Kidney capillary endothelial cell (primary cell): Measurements from ENCODE around the gene NSD2.
A peak's percentile ranks its signal among the peaks of the same experiment; 100 is the strongest.

Source experiments
- DNase-seq: peaks from one replicate; pipeline ENCODE4 v3.0.0-alpha.2; 2018; ENCODE audit warnings: low spot score

The NSD2 gene

GRCh38 chr4:1864076-1865008 lies 6.9 kb upstream of the NSD2 start:
- no peak for DNase-seq

GRCh38 chr4:1866189-1866661 lies 5.0 kb upstream of the NSD2 start:
- DNase-seq = no peak

GRCh38 chr4:1868293-1868692 lies 2.9 kb upstream of the NSD2 start:
- no peak for DNase-seq

- no peak for DNase-seq
Observed at GRCh38 chr4:1868912-1869311, 2.3 kb upstream of the NSD2 start.

GRCh38 chr4:1869530-1870327 lies 1.5 kb upstream of the NSD2 start:
- DNase-seq = no peak

- peak; percentile 56 for DNase-seq
Observed at GRCh38 chr4:1870328-1870577, 940 bp upstream of the NSD2 start.

GRCh38 chr4:1871471-1872021 lies 353 bp downstream of the NSD2 start:
- DNase-seq = peak; percentile 4

- DNase-seq = peak; percentile 36
Observed at GRCh38 chr4:1872870-1873269, 1.7 kb downstream of the NSD2 start.

- DNase-seq = no peak
Observed at GRCh38 chr4:1873291-1873690, 2.1 kb downstream of the NSD2 start.

- no peak for DNase-seq
Observed at GRCh38 chr4:1873776-1874175, 2.6 kb downstream of the NSD2 start.

- no peak for DNase-seq
Observed at GRCh38 chr4:1874201-1874600, 3.0 kb downstream of the NSD2 start.

- DNase-seq = no peak
Observed at GRCh38 chr4:1879485-1879884, 8.3 kb downstream of the NSD2 start.

GRCh38 chr4:1880332-1880731 lies 9.1 kb downstream of the NSD2 start:
- DNase-seq = no peak

- no peak for DNase-seq
Observed at GRCh38 chr4:1882850-1883271, 11.7 kb downstream of the NSD2 start.

GRCh38 chr4:1883583-1883982 lies 12.4 kb downstream of the NSD2 start:
- no peak for DNase-seq

- DNase-seq = no peak
Observed at GRCh38 chr4:1885414-1885813, 14.2 kb downstream of the NSD2 start.

- no peak for DNase-seq
Observed at GRCh38 chr4:1887052-1887451, 15.9 kb downstream of the NSD2 start.

GRCh38 chr4:1890979-1891570 lies 19.9 kb downstream of the NSD2 start:
- DNase-seq = no peak

- DNase-seq = no peak
Observed at GRCh38 chr4:1895971-1896657, 24.9 kb downstream of the NSD2 start.

GRCh38 chr4:1896658-1896991 lies 25.4 kb downstream of the NSD2 start:
- DNase-seq = no peak

- DNase-seq = no peak
Observed at GRCh38 chr4:1898007-1898406, 26.8 kb downstream of the NSD2 start.

GRCh38 chr4:1898681-1899080 lies 27.5 kb downstream of the NSD2 start:
- DNase-seq = no peak
